Measurements from ENCODE around the gene FAM20B. TPM values are rescaled to one million over a fixed set of nuclear protein-coding genes. Genes with fewer than 3 reads are reported as not detected.
A peak's percentile ranks its signal among the peaks of the same experiment; 100 is the strongest.

FAM20B gene
- total and polyA plus RNA-seq, 2 of the 13 experiments (the other 11 are each of a cell fraction or from before 2014, with no cell fraction given), result 13.8 to 26.9 TPM

- TF ChIP-seq ZNF142 (CRISPR knock-in tag; IDR thresholded peaks at IDR 0.05), result no peak
- no peak for TF ChIP-seq BATF2 (CRISPR knock-in tag; IDR thresholded peaks at IDR 0.05)
- TF ChIP-seq POGZ (CRISPR knock-in tag; IDR thresholded peaks at IDR 0.05), result no peak
Observed at GRCh38 chr1:179091691-179092165, 66.0 kb downstream of the FAM20B start (continued).

GRCh38 chr1:179092896-179093461 lies 67.3 kb downstream of the FAM20B start:
- no TSS peak for BruUV-seq (replicated peaks)
- Histone ChIP-seq H3K27me3 (ENCODE audit: control insufficient read depth in 1 of 2, insufficient read depth in 2 of 2, low read length in 2 of 2) (no peaks in the 10 kb centered on the region), H4K20me1 (ENCODE audit: insufficient read depth, low read length) (no peaks in the 10 kb centered on the region), H3K9me3 (ENCODE audit: low read length) (no peaks in the 10 kb centered on the region), H3K27ac (ENCODE audit: extremely low read length, insufficient read depth, low read length) (no peak overlapping the region), H3K36me3 (replicated peaks in 1 of 2; ENCODE audit: control insufficient read depth in 1 of 2, insufficient read depth in 2 of 2, low read length in 2 of 2) (peaks cover 20 to 43% of the 10 kb centered on the region in 2 experiments), H2AFZ (ENCODE audit: low read length) (no peak overlapping the region), H3K4me3 (replicated peaks in 1 of 3; ENCODE audit: insufficient read depth in 1 of 3, low read depth in 2 of 3, low read length in 3 of 3) (no peak overlapping the region), H3K4me2 (ENCODE audit: low read depth, low read length) (no peak overlapping the region), H3K9ac (ENCODE audit: insufficient read depth, low read depth, low read length) (no peak overlapping the region), H3K79me2 (ENCODE audit: insufficient read depth, low read length) (no peaks in the 10 kb centered on the region), H3K4me1 (ENCODE audit: insufficient read depth, low read length) (peaks cover 42% of the 10 kb centered on the region)
- FAIRE-seq (no peak), DNase-seq (ENCODE audit: low spot score) (no peak), ATAC-seq (no peak)
- ChIA-PET POLR2A (interaction anchor here (3.0 to 3.1 kb wide), 2 partner anchors 11 to 13 kb away, joined by 20 read pairs; partner anchors contain the start of gene TOR3A), CTCF (ENCODE audit: low intra/inter-chr PET ratio, low total read pairs) (no interaction called here)
- intact Hi-C loops (cut with micrococcal nuclease; ENCODE audit: unreplicated experiment) (no loop called here), in situ Hi-C loops (cut with HindIII; ENCODE audit: extremely low pct_ligation_motif_present, low pct_unique_long_range_greater_than_20kb) (no loop called here)
- TF ChIP-seq ZNF749 (CRISPR knock-in tag; IDR thresholded peaks at IDR 0.05; ENCODE audit: borderline replicate concordance) (no peak), POLR2A (IDR thresholded peaks at IDR 0.05; ENCODE audit: insufficient read depth in 1 of 2, low read depth in 2 of 2, low read length in 2 of 2) (peak in 1 of 2 experiments; percentile 21; a peak in 1 of 4 replicates), ZNF570 (CRISPR knock-in tag; IDR thresholded peaks at IDR 0.05; ENCODE audit: borderline replicate concordance) (no peak), JARID2 (CRISPR knock-in tag; IDR thresholded peaks at IDR 0.05; ENCODE audit: insufficient replicate concordance) (no peak), MLLT10 (CRISPR knock-in tag; IDR thresholded peaks at IDR 0.05) (no peak)
- WGBS (ENCODE audit: low lambda C conversion rate), result 95% methylated on average over 9 of the region's 9 CpGs
